Stomach (tissue), 9 donors: ENCODE data around the gene NECAB3. TPM values are rescaled to one million over a fixed set of nuclear protein-coding genes. Genes with fewer than 3 reads are reported as not detected.

Experiments
- DNase-seq, 2 donors: peaks; one replicate each; pipeline versions ENCODE4 v3.0.0 to v3.0.0-alpha.2; 2013 to 2019
- H3K27ac ChIP-seq, 5 donors: fragments of 200-600 bp in 4 of 5; sonication (generic) in 4 of 5; one replicate each; pipeline ENCODE4 v1.5.1; 2013 to 2019; ENCODE audit warnings: mild to moderate bottlenecking in 1 of 5, moderate library complexity in 1 of 5
- H3K27me3 ChIP-seq, 3 donors: fragments of 200-600 bp; sonication (generic); one replicate each; pipeline ENCODE4 v1.5.1; 2017 to 2019; ENCODE audit warnings: mixed run types in 1 of 3
- H3K36me3 ChIP-seq, 4 donors: fragments of 200-600 bp; sonication (generic); 1 replicate in 3 of 4; 2 replicates in 1 of 4; pipeline ENCODE4 v1.5.1; 2016 to 2019
- H3K4me1 ChIP-seq, 4 donors: fragments of 200-600 bp; sonication (generic); one replicate each; pipeline ENCODE4 v1.5.1; 2016 to 2019
- H3K4me3 ChIP-seq, 4 donors: fragments of 200-600 bp; sonication (generic) in 3 of 4; one replicate each; pipeline ENCODE4 v1.5.1; 2016 to 2019; ENCODE audit warnings: mild to moderate bottlenecking in 1 of 4
- H3K9me3 ChIP-seq, 4 donors: fragments of 200-600 bp; sonication (generic); one replicate each; pipeline ENCODE4 v1.5.1; 2016 to 2019
- EP300 ChIP-seq: sonication (generic); formaldehyde crosslinking; IDR thresholded peaks from one replicate; pipeline ENCODE4 v1.6.1; 2017; ENCODE audit warnings: antibody characterized with exemption
- POLR2A ChIP-seq, 4 donors: fragments of 450-650 bp; IDR thresholded peaks; one replicate each; pipeline ENCODE4 v1.6.1; 2016; ENCODE audit warnings: antibody characterized with exemption in 4 of 4, control low read depth in 2 of 4, mild to moderate bottlenecking in 1 of 4, moderate library complexity in 1 of 4
- POLR2AphosphoS5 ChIP-seq, 3 donors: sonication (generic); formaldehyde crosslinking; IDR thresholded peaks; one replicate each; pipeline ENCODE4 v1.6.1; 2016; ENCODE audit warnings: antibody characterized with exemption in 3 of 3
- WGBS, 5 donors: extraction: QIAGEN DNeasy Blood & Tissue Kit in 3 of 5; methylation state at CpG; one replicate each; pipeline versions ENCODE4 v1.1.5 to v1.1.7; 2013 to 2018; 5-methylcytosine and 5-hydroxymethylcytosine counted together
- intact Hi-C: fragments of 100-400 bp; cut with DNase I; formaldehyde crosslinking; loops from one replicate; pipeline ENCODE4 v1.15.1; 2023; ENCODE audit warnings: low total_unique reads
- polyA plus RNA-seq, 3 donors: library from polyadenylated mRNA; stranded (reverse); fragments of 200-250 nt; gene quantifications; one replicate each; pipeline ENCODE4 v1.2.3, GENCODE V29; 2013
- total RNA-seq, 5 donors: library from RNA; depleted of rRNA; stranded (reverse); fragments of >200 nt; gene quantifications; one replicate each; pipeline versions ENCODE4 v1.1.0 to v1.2.3, GENCODE V29; 2014 to 2016
- TF ChIP-seq, protein P1 (sequence below), 7 experiments: fragments of 450-650 bp in 4 of 7; fragments of 200-600 bp in 3 of 7; sonication (generic) in 3 of 7; IDR thresholded peaks; one replicate each; pipeline ENCODE4 v1.5.1; 2016 to 2019; ENCODE audit warnings: antibody characterized with exemption in 7 of 7, control low read depth in 2 of 7, mild to moderate bottlenecking in 1 of 7
- donor health status: healthy with polysubstance abuse.
- donor health status: Bipolar disorder and iron deficiency.
- donor health status: healthy.

Gene NECAB3
- total and polyA plus RNA-seq, 8 donors: 28.1 to 335 (median 68.9) TPM

DNA sequence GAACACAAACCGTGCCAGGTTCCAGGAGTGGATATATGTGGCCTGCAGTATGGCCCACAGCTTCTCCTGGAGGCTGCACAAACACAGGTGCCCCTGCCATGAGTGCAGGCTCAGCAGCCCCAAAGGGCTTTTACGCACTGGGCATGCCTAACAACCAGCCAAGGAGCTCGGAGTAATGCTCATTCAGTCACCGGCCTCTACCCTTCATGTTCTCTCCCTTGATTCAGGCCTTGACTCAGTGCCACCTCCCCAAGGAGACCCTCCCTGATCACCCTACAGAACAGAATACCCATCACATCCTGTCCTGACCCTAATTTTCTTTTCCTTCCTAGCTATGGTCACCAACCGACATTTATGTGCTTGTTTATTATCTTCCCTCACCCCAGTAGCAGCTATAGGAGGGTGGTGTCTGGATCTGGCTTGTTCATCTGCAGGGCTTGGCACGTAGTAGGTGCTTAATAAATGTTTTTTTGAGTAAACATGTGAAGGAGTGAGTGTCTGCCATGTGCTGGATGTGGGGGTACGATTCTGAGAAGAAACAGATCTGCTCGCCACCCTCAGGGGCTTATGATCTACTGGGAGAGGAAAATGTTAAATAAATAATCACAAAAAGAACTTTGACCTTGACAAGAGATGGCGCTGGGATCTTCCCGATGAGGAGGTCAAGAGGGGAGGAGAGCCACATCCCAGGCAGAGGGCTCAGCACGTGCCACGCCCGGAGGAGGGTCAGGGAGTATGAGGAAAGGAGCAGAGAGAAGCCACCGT is 36.6 kb upstream of the NECAB3 start:
- Histone ChIP-seq H3K27me3 (no peaks in the 10 kb centered on the region), H3K27ac (no peak overlapping the region), H3K36me3 (peaks cover 20 to 83% (median 74%) of the 10 kb centered on the region in 4 donors), H3K4me3 (no peak overlapping the region), H3K9me3 (no peaks in the 10 kb centered on the region), H3K4me1 (no peaks in the 10 kb centered on the region)
- TF ChIP-seq POLR2AphosphoS5 (IDR thresholded peaks at IDR 0.05) (no peak), EP300 (no peak), POLR2A (IDR thresholded peaks at IDR 0.05) (no peak)
- TF ChIP-seq, protein P1, sequence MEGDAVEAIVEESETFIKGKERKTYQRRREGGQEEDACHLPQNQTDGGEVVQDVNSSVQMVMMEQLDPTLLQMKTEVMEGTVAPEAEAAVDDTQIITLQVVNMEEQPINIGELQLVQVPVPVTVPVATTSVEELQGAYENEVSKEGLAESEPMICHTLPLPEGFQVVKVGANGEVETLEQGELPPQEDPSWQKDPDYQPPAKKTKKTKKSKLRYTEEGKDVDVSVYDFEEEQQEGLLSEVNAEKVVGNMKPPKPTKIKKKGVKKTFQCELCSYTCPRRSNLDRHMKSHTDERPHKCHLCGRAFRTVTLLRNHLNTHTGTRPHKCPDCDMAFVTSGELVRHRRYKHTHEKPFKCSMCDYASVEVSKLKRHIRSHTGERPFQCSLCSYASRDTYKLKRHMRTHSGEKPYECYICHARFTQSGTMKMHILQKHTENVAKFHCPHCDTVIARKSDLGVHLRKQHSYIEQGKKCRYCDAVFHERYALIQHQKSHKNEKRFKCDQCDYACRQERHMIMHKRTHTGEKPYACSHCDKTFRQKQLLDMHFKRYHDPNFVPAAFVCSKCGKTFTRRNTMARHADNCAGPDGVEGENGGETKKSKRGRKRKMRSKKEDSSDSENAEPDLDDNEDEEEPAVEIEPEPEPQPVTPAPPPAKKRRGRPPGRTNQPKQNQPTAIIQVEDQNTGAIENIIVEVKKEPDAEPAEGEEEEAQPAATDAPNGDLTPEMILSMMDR (IDR thresholded peaks at IDR 0.05): no peak
- intact Hi-C loops: no loop called here
- DNase-seq: no peak
- 73 to 80% (median 78%) methylated on average over 13 to 14 of the region's 14 CpGs for WGBS, 5 donors

DNA sequence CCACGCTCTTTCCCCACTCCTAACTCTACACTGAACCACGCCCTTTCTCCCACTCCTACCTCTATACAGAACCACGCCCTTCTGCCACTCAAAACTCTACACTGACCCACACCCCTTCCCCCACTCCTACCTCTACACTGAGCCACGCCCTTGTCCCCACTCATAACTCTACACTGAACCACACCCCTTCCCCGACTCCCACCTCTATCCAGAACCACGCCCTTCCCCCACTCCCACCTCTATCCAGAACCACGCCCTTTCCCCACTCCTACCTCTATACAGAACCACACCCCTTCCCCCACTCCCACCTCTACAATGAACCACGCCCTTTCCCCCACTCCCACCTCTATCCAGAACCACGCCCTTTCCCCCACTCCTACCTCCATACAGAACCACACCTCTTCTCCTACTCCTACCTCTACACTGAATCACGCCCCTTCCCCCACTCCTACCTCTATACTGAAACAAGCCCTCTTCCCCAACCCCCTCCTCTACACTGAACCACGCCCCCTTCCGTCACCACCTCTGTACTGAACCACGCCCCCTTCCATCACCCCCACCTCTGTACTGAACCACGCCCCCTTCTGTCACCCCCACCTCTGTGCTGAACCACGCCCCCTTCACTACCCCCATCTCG is 35.8 kb upstream of the NECAB3 start:
- H3K4me3 ChIP-seq: no peak overlapping the region
- 63 to 75% (median 70%) methylated on average over 16 of the region's 16 CpGs for WGBS, 5 donors
- no peaks in the 10 kb centered on the region for H3K27me3 ChIP-seq
- no peaks in the 10 kb centered on the region for H3K9me3 ChIP-seq
- TF ChIP-seq POLR2A (IDR thresholded peaks at IDR 0.05) (no peak), EP300 (no peak), POLR2AphosphoS5 (IDR thresholded peaks at IDR 0.05) (no peak)
- TF ChIP-seq, protein P1 (IDR thresholded peaks at IDR 0.05): no peak
- H3K36me3 ChIP-seq: peaks cover 20 to 79% (median 73%) of the 10 kb centered on the region in 4 donors
- no peaks in the 10 kb centered on the region for H3K4me1 ChIP-seq
- H3K27ac ChIP-seq: no peak overlapping the region
- intact Hi-C loops: no loop called here
- peak in 1 of 2 donors; percentile 65 for DNase-seq

DNA sequence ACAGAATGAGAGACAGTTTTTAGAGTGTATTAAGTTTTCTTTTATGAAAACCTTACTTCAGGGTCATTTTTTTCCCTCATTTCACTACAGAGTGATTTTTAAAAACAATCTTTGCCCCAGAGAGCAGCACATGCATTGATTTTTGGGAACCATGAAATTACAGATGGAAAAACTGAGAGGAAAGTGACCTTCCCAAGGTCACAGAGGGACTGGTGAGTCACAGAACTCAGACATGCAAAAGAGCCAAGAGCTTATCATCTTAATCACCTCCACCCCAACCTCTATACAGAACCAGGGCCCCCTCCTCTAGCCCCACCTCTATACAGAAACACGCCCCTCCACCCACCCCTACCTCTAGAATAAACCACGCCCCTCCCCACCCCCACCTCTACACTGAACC is 35.2 kb upstream of the NECAB3 start:
- peak in 1 of 2 donors; percentile 44 for DNase-seq
- no peak overlapping the region for H3K27ac ChIP-seq
- intact Hi-C loops: no loop called here
- H3K36me3 ChIP-seq: peaks cover 20 to 73% (median 68%) of the 10 kb centered on the region in 4 donors
- H3K27me3 ChIP-seq: no peaks in the 10 kb centered on the region
- H3K9me3 ChIP-seq: no peaks in the 10 kb centered on the region
- no peak overlapping the region for H3K4me3 ChIP-seq
- 64 to 75% (median 68%) methylated on average over 2 of the region's 2 CpGs for WGBS, 5 donors
- no peaks in the 10 kb centered on the region for H3K4me1 ChIP-seq
- TF ChIP-seq EP300: no peak
- TF ChIP-seq, protein P1 (IDR thresholded peaks at IDR 0.05): no peak
- no peak for TF ChIP-seq POLR2A (IDR thresholded peaks at IDR 0.05)
- TF ChIP-seq POLR2AphosphoS5 (IDR thresholded peaks at IDR 0.05): no peak

DNA sequence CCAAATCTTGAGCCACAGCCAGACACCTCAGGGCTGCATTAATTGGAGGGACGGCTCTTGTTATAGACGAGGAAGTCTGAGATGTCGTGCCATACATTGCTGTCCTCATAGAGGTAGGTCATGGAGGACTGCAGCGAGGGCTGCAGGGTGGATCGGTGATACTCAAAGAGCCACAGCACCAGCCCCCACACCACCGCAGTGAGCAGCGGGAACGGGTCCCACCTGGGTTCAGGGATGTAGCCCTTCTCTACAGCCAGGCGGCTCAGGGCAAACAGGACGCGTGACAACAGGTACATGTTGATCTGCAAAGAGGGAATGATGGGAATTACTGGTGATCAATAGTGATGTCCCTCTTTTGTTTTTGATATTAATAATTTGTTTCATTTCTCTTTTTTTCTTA is 33.4 kb upstream of the NECAB3 start:
- TF ChIP-seq POLR2A (IDR thresholded peaks at IDR 0.05): no peak
- no peak for TF ChIP-seq EP300
- TF ChIP-seq POLR2AphosphoS5 (IDR thresholded peaks at IDR 0.05): no peak
- TF ChIP-seq, protein P1 (IDR thresholded peaks at IDR 0.05): no peak
- intact Hi-C loops: no loop called here
- no peaks in the 10 kb centered on the region for H3K9me3 ChIP-seq
- H3K4me1 ChIP-seq: peaks cover 0 to 6% (median 0%) of the 10 kb centered on the region in 4 donors
- peaks cover 15 to 65% (median 51%) of the 10 kb centered on the region in 4 donors for H3K36me3 ChIP-seq
- 84 to 94% (median 91%) methylated on average over 10 to 11 of the region's 11 CpGs for WGBS, 5 donors
- H3K27me3 ChIP-seq: no peaks in the 10 kb centered on the region
- no peak overlapping the region for H3K4me3 ChIP-seq
- DNase-seq: no peak
- no peak overlapping the region for H3K27ac ChIP-seq
